GM19025 (cell line): ENCODE measurements around the gene PPP1R13B.

Experiments
- ATAC-seq: cut with Tn5 transposase; IDR thresholded peaks from one replicate; pipeline ENCODE4 v1.9.1; 2021; ENCODE audit warnings: mild to moderate bottlenecking, low read depth, moderate library complexity; ENCODE audit not compliant: unreplicated experiment

The PPP1R13B gene

GRCh38 chr14:103880348-103881267 is 33.2 kb upstream of the PPP1R13B start:
- ATAC-seq: no peak

GRCh38 chr14:103879570-103880347 is 32.4 kb upstream of the PPP1R13B start:
- no peak for ATAC-seq

GRCh38 chr14:103879118-103879569 is 31.8 kb upstream of the PPP1R13B start:
- no peak for ATAC-seq

- ATAC-seq: no peak
Measured at GRCh38 chr14:103878180-103878579, 30.8 kb upstream of the PPP1R13B start.

GRCh38 chr14:103875010-103875409 is 27.6 kb upstream of the PPP1R13B start:
- ATAC-seq: no peak

- no peak for ATAC-seq
Measured at GRCh38 chr14:103872481-103873113, 25.2 kb upstream of the PPP1R13B start.

- peak; percentile 86 for ATAC-seq
Measured at GRCh38 chr14:103871596-103872480, 24.5 kb upstream of the PPP1R13B start.

- ATAC-seq: no peak
Measured at GRCh38 chr14:103870891-103871595, 23.7 kb upstream of the PPP1R13B start.

- no peak for ATAC-seq
Measured at GRCh38 chr14:103870144-103870876, 22.9 kb upstream of the PPP1R13B start.

GRCh38 chr14:103869406-103870143 is 22.2 kb upstream of the PPP1R13B start:
- ATAC-seq: no peak

- no peak for ATAC-seq
Measured at GRCh38 chr14:103868242-103868897, 21.0 kb upstream of the PPP1R13B start.

- no peak for ATAC-seq
Measured at GRCh38 chr14:103867523-103867953, 20.2 kb upstream of the PPP1R13B start.

- ATAC-seq: no peak
Measured at GRCh38 chr14:103867020-103867419, 19.6 kb upstream of the PPP1R13B start.

- no peak for ATAC-seq
Measured at GRCh38 chr14:103863245-103863644, 15.9 kb upstream of the PPP1R13B start.

- ATAC-seq: no peak
Measured at GRCh38 chr14:103862393-103862782, 15.0 kb upstream of the PPP1R13B start.

- ATAC-seq: no peak
Measured at GRCh38 chr14:103861413-103862392, 14.3 kb upstream of the PPP1R13B start.
